GM19438 (cell line): Measurements from ENCODE around the gene FGF19.

Source experiments
- ATAC-seq: cut with Tn5 transposase; IDR thresholded peaks from one replicate; pipeline ENCODE4 v1.9.1; 2021; ENCODE audit warnings: low read depth; ENCODE audit not compliant: unreplicated experiment

Gene FGF19, protein sequence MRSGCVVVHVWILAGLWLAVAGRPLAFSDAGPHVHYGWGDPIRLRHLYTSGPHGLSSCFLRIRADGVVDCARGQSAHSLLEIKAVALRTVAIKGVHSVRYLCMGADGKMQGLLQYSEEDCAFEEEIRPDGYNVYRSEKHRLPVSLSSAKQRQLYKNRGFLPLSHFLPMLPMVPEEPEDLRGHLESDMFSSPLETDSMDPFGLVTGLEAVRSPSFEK

DNA sequence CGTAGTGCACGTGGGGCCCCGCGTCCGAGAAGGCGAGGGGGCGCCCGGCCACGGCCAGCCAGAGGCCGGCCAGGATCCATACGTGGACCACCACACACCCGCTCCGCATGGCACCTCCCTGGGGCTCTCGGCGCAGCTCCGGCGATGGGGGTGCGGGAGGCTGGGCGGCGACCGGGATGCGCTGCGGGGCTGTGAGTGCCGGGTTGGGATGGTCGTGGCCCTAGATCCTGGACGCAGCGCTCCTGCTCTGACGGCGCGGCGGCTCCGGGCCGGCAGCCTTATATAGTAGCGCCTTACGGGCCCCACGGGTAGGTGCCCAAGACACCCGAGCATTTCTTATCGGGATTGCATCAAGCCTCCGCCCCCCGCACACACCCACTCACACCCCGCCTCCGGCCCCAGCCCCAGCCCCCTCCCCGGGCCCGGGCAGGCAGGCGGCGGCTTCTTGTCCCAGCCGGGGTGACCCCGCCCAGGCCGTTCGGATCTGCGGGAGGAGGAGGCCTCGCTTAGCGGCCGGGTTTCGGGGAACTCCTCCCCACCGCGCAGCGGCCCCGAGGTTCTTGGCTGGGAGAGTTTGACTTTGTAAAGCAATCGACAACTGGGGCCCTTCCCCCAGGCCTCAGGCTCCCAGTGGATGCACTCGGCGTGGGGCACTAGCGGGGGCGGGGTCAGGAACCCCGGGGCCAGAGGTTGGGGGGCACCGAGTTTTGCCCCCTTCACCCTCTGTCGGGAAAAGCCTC, at the start of gene FGF19:
FGF19 (minus strand) TSS at position 255 of the 740 bp plus-strand sequence; CDS start at position 109, 146 bp downstream.
- ATAC-seq: no peak

DNA sequence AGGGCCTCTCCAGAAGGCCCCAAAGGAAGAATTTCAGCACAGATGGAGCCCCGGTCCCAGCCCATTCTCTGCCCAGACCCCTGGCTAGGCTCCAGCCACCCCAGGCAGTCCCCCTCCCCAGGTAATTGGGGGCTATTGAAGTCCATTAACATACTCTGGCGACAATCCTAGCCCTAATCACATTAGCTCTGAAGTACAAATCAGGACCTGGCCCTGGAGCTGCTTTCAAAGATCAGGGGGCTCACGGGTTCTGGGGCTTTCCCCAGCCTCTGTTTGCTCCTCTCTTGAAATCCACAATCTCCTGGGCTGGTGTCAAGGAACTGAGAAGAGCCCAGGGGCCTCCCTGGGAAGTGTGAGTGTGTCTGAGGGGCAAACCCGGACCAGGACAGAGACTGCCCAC, 49.1 kb upstream of the FGF19 start:
- no peak for ATAC-seq

DNA sequence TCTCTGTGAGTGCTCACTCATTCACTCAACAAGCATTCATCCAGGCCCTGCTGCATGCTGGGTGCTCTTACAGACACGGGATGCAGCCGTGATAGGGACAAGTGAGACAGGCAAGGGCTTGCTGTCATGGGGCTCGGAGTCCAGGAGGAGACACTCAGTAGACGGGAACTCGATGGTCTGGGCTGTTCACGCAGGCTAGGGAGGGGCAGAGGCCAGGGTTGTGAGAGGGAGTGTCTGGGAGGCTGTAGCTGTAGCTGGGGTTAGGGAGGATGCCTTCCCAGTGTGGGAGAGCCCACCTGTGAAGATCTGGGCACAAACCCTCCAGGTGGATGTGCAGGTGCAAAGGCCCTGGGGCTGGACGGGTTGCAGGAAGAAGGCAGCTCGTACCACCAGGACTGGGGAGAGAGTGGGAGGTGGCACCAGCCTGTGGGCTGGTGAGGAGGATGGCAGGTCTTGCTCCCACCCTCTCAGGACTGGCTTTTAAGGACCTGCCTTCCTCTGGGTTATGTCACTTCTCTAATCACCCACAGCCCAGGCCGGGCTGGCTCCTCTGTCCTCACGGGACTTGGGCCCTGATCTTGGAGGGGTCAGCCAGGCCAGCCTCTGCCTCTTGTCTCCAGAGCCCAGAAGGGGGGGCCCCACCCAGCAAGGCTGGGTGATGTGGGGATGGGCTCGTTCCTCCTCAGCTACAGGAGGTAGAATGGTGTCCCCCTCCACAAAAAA, 47.2 kb upstream of the FGF19 start:
- ATAC-seq: no peak

DNA sequence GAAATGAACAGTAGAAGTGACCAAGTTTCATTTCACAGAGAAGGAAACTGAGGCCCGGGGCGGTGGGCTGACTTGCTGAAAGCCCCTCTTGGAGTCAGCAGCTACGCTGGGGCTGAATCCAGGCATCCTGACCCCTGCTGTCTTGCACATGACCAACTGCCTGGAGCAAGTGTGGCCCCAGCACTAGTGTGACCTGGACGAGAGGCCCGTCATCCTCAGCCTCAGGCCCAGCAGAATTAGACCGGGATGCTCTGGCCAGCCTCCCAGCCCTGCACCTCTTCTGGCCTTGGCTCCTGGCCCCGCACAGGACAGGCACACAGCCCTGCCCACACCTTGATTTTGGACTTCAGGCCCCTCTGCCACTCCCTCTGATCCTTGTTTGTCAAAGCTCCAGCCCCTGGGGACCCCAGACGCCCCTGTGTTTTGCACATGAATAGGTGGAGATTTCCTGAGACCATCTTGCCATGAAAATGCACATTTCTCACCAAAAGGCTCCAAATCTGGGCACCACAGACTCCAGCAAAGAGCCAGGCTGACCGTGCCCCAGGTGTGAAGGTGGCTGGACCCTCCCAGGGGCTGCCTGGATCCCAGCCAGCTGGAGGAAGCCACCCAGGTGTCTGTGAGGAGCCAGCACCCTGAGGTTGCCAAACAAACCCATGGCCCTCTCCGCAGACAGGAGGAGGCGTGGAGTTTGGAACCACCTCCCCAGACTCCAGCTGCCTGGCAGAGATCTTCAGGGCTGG, 46.5 kb upstream of the FGF19 start:
- no peak for ATAC-seq

DNA sequence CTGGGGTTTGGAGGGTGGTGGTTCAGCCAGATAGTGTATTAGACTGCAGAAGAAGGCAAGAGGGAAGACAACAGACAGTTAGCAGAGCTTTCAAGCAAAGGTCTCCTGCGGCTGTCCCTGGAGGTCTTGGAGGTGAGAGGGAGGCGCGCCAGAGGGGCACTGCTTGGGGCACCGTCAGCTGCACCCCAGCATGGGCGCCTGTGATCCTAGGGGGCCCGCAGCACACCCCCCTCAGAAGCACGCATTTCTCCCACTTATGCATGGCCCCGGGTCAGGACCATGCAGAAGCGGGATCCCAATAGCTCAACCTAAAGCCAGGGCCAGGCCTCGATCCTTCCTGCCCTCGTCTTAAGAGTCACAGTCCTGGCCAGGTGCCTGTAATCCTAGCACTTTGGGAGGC, 44.8 kb upstream of the FGF19 start:
- no peak for ATAC-seq

DNA sequence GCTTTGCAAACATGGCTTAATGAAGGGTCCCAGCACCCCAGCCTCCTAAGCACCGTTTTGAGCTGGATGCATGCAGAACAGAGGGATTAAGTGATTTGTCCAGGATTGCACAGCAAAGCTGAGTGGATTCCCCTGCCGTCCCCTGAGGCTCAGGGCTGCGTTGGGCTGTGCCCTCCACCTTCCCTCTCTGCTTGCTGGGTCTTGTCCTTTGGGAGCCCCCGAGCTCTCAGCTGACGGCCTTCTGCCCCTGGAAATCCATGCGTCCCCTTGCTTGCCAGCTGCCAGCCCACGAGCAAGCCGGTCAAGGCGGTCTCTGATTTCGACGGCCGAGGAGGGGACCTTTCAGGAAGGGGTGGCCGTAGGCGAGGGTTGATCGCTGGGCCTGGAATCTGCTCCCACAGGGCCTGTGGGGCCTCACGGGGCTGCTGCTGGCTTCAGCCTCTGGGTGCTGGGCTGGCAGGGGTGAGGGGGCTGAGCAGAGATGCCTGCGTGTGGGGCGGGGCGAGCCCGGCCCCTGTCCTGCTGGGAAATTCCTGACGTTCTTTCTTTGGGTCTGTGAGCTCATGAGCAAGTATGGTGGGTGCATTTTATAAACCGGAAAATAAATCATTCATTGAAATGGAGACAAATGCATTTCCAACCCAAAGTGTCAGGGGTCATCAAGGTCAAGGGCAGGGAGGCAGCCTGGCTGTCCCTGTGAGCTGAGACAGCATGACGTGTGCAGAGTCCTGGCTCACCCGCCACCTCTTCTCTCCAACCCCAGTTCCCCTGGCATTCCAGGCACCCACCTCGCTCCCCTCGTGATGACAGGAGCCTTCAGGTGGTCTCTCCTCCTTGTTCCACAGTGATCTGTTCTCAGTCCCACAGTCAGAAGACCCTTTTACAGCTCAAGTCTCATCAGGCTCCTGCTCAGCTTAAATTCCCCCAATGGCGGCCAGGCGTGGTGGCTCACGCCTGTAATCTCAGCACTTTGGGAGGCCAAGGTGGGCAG, 43.2 kb upstream of the FGF19 start:
- no peak for ATAC-seq

DNA sequence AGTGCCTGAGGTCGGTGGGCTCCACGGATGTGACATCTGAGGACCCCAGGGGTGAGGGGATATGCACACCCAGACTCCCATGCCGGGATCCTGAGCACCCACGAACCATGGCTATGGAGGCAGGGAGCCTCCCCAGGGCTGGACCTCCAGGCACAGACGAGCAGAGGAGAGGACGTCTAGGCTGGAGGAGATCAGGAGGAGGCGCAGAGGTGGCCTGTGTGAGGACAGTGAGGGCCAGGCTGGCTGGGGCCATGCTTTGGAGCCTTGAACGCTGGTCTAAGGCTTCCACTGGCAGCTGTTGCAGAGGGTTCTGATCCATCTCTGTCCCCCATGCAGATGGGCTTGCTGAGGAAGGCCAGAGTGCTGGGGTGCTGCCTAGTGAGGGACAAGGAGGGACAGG, 42.3 kb upstream of the FGF19 start:
- no peak for ATAC-seq

DNA sequence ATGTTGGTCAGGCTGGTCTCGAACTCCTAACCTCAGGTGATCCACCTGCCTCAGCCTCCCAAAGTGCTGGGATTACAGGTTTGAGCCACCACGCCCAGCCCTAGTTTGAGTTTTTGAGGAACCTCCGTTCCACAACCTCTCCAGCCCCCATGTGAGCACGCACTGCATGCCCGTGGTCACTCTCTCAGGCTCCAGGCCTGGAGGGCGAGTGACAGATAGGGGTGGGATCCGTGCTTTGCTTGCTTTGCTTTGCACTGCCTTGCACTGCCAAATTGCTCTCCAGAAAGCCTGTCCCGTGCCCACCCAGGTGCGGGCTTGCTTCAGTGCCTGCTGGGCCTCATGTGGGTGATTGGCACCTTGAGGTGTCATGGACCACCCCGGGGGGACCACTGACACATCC, 41.4 kb upstream of the FGF19 start:
- no peak for ATAC-seq

DNA sequence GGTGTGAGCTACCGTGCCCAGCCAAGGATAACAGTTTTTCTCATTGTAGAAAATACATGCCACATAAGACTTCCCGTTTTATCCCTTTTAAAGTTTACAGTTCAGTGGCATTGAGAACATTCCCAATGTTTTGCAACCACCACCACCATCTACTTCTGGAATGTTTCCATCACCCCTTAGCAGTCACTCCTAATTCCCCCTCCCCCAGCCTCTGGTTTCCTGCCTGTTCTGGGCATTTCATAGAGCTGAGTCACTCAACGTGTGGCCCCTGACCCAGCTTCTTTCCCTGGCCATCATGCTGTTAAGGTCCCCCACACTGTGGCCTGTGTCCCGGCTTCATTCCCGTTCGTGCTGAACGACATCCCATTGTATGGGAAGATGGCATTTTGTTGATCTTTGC, 40.6 kb upstream of the FGF19 start:
- ATAC-seq: no peak

DNA sequence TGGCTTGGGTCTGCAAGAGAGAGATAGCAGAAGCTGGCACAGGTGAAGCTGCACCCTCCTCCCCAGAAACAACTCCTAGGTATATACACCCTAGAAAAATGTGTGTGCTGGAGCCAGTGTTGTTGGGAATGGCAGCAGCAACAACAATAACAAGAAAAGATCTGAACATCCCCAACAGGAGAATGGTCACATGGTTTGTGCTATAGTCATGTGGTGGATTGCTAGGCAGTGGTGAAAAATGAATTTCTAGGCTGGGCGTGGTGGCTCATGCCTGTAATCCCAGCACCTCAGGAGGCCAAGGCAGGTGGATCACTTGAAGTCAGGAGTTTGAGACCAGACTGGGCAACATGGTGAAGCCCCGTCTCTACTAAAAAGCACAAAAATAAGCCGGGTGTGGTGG, 31.0 kb upstream of the FGF19 start:
- no peak for ATAC-seq

DNA sequence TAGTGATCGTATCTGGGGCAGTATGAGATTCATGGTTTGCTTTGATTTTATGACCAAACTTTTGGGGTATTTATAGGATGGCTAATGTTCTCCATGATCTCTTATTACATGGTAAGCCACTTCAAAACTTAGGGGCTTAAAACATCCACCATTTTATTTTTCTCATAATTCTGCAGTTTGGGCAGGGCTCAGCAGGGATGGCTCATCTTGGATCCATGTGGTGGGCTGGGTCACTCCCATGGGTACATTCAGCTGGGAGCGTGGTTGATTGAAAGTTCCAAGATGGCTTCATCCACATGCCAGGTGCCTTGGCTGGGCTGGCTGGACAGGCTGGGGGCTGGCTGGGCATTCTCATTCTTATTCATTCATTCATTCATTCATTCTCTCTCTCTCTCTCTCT, 30.5 kb upstream of the FGF19 start:
- no peak for ATAC-seq

DNA sequence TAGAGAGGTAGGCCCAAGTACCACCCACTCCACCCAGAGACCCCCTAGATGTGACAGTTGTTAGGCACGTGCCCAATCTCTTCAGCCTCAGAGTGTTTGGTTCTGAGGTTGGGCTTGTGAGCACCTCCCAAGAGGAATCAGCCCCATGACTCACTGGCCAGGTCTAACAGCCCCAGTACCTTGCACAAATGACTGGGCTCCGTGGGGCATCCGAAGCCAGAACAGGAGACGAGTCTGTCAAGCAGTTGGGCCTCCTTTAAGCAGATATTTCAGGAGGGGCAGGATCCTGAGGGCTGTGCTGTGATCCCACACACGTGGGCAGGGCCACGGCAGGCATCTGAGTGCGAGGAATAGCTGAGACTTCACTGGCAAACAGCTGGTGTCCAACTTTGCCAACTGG, 29.1 kb upstream of the FGF19 start:
- ATAC-seq: no peak

DNA sequence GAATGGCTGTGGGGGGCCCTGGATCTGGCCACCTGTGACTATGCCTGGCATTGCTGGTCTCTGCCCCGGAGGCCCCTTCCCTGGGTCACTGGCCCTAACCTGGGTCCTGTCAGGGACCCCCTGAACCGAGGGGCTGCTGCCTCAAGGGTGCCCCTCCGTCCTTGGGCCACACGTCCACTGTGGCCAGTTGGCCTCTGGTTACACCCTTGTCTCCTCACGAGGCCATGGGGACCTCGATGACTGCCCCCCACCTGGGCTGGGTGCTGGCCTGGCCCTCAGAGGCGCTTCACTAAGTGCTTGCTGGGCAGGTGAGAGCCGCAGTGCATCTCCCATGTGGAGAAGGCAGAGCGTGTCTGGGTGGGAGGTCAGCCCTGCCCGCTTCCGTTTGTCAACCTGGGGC, 27.3 kb upstream of the FGF19 start:
- no peak for ATAC-seq

DNA sequence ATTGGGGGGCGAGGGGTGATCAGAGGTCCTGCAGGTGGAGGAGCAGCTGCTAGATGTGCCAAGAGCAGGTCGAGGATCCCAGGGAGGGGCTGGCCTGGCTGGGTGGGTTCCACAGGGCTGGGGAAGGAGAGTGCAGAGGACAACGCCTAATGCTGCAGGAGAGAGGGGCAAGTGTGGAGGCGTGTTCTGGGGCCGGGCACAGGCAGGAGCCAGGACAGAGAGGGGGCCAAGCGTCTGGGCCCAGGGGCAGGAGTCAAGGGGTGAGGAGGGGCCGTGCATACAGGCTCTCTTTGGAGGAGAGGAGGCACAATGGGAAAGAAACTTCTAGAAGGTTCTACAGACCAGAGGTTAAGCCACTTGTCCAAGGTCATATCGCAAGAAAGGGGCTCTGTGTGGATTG, 26.7 kb upstream of the FGF19 start:
- no peak for ATAC-seq

DNA sequence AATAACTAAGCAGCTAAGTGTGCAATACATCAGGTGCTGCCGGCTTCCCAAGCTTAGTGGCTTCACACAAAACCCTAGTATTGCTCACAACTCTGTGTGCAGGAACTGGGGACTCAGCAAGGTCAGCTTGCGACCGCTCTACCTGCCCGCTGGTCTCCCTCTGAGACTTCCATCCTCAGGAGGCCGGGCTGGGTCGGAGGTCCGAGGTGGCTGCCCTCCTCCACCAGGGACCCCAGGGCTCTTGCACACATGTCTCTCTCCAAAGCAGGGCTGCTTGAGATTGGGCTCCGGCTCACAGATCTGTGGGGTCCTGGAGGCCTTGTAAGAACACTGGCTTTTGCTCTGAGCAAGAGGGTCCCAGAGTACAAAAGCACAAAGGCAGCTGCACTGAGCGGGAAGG, 25.4 kb upstream of the FGF19 start:
- no peak for ATAC-seq

DNA sequence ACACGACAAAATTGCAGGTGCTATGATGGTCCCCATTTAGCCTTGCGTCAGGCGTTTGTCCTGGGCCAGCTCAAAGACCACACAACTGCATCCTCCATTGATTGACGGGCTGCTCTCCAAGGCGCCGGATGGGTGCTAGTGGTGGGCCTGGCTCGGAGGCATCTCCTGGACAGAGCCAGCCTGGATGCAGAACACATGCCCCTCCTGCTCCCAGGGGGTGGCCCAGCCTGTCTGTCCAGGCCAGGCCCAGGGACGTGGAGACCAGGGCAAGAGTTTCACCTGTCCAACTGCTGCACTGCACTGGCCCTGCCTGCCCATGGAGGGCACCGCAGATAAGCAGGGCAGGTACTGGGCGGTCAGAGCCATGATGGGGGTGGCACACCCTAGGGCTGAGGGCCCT, 23.4 kb upstream of the FGF19 start:
- ATAC-seq: no peak

DNA sequence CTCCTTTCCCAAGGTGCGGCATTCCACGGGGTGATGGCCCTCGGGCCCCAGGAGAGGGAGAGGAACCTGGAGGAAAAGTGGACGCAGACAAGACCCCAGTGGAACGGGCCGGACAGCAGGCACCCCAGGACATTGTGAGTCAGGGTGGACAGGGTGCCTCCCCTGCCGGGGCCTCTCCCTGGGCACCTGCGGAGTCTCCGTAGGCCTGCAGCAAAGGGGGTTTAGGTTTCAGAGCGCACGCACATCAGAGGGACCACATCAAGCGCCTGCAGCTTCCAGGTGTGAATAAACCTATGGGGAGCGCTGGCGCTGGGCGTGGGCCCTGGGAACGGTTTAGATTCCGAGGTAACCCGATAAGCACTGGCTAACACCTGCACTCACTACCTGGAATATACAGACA, 22.7 kb upstream of the FGF19 start:
- ATAC-seq: no peak

DNA sequence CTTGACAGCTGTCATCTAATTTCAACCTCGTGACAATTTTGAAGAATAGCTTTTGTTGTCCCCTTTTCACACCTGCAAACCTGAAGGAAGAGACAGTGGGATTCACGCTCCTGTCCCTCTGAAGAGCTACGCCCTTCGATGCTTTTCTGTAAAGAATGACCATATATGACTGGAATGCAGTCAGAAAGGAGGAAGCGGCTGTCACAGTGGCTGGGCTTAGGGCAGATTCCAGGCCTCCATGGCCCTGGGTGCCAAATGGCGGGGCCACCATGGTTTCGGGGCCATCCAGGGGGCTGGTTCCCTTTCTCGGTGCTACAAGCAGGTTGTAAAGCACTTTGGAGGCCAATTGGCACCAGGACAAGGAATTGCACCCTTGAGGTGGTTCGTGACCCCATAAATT, 22.2 kb upstream of the FGF19 start:
- ATAC-seq: no peak

DNA sequence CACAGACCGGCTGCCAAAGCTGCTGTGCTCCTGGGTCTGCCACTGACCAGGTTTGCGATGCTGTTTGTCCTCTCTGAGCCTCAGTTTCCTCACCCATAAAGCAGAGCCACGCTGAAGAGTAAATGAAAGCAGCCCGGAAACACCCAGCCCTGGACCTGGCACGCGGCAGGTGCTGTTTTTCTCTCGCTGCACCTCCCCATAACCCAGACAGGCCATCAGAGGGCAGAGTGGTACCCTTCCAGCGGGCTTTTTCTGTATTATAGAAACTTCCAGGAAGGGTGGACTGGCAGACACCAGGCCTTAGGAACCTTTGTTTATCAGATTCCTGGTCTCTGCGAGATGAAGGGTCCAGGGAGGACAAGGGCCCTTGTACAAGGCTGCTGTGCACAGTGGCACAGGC, 17.9 kb upstream of the FGF19 start:
- no peak for ATAC-seq

DNA sequence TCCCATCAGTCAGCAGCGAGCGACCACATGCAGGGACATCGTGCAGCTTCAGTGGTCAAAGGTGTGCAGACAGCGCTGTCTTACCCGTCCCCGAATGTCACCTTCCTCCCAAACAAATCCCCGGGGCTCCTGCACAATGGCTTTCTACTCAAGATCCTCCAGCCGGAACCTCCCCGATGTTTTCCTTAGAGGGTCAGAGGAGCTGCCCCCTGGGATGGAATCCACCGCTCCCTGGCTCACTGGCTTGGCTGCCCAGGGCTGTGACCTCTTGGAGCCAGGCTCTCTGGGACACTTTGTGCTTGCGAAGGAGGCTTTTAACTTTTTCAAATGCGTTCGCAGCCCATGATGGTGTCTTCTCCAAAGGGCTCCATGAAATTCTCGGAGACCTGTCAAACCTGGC, 17.3 kb upstream of the FGF19 start:
- no peak for ATAC-seq
